HG03175 (cell line): ENCODE data around the gene TCF12.
A peak's percentile ranks its signal among the peaks of the same experiment; 100 is the strongest.

Experiments
- ATAC-seq: cut with Tn5 transposase; IDR thresholded peaks from one replicate; pipeline ENCODE4 v1.9.1; 2021; ENCODE audit warnings: mild to moderate bottlenecking, moderate library complexity; ENCODE audit not compliant: unreplicated experiment

The TCF12 gene

DNA sequence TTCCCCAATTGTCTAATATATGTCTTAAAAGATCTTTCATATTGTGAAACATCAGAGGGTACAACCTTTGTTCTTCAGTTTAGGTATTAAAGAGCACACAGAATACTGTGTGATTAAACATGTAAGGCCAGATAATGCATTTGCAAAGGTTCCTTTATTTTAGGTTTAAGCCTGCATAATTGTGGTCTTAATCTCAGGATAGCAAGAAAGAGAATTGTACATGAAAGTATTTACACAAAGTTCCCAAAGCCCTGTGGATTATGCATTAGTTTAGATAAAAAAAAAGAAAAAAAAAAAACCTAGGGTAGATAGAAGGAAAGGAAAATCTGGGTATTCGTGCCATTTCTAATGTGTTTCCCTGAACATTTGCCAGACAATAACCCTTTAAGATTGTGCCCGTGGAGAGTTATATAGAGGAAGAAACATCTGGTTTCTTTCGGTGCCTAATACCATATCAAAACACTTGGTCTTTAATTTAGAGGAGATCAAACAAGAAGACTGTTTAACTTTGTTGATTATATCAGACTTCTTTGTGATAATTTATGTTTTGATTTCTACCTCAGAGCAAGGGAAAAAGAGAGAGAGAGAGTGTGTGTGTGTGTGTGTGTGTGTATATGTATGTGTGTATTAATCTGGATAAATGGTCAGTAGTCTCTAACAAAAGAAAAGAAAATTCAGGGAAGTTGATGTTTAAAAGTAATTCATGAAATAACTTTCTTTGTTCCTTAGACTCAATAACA lies 318.3 kb downstream of the TCF12 start:
- ATAC-seq = no peak

DNA sequence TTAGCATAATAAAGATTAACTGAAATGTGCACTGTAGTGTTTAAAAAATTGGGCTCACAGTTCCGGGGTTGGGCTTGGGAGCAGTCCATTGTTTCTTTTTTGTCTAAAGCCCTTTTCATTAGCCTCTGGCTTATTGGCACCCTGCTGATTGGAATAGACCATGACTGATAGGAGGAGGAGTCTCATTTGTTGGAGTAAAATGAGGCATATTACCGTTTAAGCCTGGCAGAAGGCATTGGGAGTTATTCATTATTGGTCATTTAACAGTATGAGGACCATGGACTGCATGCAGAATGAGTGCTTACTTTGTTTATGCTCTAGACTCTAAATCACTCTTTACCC lies 318.8 kb downstream of the TCF12 start:
- no peak for ATAC-seq

DNA sequence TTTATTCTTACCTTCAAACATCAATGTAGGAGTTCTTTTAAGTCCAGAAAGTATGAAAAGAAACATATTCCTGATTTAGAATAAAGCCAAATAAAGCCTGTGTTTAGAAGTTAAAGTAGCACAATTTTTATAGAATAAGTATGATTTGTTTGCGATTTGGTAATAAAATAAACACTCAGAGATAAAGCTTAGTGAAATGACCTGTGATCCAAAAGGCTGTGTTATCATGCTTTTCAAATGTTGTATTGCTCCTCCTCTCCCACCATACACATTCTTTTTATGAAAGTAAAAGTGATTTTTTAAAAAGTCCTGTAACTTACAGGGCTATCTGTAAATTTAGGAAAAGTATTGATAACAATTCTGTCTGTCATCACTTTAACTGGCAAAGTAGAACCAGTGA lies 319.2 kb downstream of the TCF12 start:
- no peak for ATAC-seq

DNA sequence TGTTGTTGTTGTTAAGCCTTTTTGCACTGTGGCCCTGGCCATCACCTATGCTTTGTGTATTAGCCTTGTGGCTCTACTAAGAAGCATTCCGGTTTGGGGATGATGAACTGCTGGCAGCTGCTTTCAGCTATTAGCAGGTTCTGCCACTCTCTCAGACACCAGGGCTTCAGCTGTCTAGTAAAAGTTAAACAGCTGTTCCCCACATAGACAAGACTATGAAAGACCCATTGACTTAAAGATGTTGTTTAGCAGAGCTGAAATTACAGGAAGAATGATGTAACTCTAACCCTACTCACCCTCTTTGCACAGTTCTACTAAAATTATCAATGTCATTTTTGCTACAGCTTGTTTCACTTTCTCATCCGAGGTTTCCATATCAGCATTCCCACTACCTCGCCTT lies 326.7 kb downstream of the TCF12 start:
- ATAC-seq = no peak

DNA sequence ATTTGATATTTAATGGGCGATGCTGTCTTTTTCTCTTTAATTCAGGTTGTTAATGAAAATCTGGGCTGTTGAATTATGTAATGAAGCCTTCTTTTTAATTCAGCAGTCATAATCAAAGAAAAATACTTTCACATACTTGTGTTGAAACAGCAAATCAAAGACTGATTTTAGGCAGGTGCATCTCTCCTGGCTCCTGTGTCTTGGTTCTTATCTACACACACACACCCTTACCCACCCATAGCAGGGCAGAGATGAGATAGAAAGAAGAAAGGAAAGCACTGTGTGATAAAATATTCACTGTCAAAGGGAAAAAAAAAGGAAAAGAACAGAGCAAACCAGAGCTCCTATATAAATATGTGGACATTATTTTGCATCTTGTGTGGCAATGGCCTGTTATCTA lies 327.3 kb downstream of the TCF12 start:
- no peak for ATAC-seq

DNA sequence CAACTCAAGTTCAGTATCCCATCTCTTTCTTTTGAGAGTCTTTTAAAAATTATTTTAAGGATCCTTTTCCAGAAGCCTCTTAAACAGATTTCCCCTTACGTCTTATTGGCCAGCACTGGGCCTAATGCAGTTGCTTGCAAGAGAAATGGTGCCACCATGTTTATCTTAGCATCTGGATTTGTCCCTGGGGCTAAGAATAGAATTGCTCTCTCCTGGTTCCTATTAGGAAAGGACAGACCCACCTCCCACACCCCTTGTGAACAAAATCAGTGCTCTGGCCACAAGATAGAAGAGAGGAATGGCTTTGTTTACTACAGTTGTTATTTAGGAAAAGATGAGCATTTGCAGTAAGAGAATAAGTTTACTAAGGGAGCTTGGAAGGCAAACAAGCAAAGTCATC lies 329.6 kb downstream of the TCF12 start:
- no peak for ATAC-seq

DNA sequence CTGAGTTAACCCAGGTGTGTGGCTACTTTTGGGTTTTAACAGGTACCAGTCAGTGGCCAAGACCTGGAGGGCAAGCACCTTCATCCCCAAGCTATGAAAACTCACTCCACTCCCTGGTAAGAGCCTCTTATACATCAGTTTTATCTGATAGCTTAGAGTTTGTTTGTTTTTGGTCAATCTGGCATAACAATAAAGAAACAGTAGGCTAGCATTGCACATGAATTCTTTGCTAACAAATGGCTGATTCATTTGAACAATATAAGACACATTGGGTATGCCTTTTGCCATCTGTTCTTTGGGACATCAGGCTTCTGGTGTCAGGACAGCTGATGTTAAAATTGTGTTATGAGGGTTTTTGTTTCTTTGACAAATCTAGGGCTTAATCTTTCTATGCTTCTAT lies 332.9 kb downstream of the TCF12 start:
- ATAC-seq = no peak

DNA sequence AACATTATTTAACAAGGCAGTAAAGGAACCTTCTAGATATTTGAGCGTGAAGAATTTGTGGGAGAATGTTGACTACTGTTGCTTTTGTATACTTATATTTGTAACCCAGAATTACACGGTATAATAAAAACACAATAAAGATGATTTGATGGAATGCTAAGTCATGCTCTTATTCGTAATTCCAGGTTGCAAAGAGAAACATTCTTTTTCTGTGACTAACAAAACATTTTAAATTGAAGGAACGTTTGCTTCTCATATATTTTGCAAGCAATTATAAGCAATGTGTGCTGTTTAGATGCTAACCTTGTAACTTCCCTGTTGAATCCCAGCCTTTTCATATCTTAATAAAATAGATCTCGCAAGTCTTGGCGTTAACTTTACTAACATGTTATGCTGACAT lies 333.5 kb downstream of the TCF12 start:
- no peak for ATAC-seq

DNA sequence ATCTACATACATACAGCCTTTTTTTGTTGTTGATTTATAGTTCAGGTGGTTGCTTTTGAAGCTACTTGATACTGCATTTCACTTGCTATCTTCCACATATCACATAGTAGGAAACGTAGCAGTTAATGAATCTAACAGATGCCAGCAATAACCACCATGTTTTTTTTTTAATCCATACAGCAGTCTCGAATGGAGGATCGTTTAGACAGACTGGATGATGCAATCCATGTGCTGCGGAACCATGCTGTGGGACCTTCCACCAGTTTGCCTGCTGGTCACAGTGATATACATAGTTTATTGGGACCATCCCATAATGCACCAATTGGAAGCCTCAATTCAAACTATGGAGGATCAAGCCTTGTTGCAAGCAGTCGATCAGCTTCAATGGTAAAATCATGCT lies 334.6 kb downstream of the TCF12 start:
- ATAC-seq = no peak

DNA sequence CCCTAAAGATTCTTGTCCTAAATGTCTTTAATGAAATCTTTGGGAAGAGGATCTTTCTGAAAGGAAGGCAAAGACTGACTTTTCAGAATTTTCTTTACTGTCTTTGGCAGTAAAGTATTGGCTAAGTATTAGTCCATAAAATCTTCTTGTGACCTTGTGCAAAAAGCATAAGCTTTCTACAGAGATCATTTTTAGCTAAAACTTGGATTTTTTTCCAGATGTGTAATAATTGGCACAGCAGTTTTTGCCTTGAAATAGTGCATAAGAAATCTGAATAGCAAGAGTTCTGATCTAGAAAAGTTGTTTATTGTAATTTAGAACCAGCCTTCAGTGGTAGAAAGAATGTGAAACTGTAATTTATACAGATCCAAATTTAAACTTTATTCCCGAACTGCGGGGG lies 335.1 kb downstream of the TCF12 start:
- no peak for ATAC-seq

DNA sequence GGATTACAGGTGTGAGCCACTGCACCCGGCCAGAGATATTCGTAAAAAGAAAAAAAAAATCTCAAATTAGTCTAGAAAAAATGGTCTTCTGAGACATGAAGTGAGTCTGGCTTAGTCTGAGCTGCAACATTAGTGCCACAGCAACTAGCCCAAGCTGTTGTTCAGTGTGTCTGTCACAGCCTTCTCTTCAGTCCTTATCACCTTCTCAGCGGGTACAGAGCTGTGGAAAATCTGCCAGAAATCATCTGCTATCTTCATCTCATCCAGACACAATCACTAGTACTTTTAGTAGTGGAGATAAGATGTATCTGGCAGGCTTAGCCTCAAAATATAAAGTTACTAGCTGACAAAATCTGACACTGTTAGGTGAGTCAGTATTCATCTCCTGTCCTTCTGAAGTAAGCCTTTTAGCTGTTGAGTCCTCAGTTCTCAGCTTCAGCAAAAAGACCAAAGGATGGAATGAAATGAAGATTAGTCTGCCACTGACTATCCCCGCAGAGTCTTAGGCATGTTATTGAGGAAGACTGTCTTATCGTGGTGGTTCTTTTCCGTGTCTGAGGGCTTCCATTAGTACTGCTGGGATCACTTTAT lies 337.4 kb downstream of the TCF12 start:
- no peak for ATAC-seq

DNA sequence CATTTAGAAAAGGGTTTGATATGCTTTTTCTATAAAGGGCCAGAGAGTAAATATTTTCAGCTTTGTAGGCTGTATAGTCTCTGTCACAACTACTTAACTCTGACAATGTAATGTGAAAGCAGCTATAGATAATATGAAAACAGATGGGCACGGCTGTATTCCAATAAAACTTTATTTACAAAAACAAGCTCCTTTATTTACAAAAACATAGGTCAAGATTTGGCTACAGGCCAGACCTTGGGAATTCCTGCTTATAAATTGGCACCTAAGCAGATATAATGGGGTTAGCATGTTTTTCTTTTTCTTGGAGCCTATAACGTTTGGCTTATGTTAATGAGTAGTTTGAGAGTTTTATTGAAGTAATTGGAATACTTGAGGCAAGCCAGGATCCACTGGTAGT lies 338.5 kb downstream of the TCF12 start:
- ATAC-seq = no peak

DNA sequence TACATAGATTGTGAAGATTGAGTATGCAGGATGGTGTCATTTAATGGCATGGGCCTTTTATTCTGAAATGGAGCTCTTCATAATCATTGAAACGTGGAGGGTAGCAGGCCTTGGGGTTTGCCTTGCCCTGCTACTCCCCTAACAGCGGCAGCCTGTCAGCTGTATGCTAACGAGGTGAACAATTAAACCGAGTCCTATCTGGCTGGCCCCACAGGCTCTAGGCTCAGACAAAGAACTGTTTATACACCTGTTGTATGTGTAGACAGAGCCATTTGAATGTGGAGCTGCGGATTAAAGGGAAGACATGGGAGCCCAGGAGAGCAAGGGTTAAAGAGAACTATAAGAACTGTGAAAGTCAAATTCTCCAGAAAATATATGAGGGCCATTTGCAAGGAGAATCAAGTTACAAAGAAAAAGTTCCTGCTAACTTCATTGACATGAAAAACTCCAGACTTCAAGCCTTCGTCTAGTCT lies 341.2 kb downstream of the TCF12 start:
- no peak for ATAC-seq

DNA sequence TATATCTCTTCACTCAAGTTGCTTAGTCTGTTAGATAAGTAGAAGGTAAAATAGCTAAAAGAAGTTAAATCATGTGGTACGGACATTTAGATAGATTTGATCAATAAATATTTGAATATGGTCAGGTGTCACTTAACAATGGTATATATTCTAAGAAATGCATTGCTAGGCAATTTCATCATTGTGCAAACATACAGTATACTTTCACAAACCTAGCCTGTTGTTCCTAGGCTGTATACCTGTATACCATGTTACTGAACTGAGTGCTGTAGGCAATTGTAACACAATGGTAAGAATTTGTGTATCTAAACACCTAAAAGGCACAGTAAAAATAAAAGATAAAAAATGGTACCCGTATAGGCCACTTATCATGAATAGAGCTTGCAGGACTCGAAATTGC lies 345.1 kb downstream of the TCF12 start:
- no peak for ATAC-seq

DNA sequence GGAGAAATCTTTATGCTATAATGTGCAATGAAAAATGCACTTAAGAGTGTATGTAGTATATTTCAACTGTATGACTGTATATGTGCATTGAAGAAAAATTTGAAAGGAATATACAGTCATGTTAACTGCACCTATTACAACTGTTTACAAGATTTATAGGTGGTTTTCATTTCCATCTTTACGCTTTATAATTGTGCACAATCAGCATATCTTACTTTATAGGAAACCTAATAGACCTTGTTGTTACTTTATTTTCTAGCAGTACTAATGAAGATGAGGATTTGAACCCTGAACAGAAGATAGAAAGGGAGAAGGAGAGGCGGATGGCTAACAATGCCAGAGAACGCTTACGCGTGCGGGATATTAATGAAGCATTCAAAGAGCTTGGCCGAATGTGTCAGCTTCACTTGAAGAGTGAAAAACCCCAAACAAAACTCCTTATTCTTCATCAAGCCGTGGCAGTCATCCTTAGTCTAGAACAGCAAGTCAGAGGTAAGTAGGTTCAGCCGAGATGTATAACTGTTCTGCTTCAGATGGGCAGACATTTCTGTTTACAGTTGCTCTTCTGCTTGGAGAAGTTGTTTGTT lies 354.4 kb downstream of the TCF12 start:
- ATAC-seq = no peak

DNA sequence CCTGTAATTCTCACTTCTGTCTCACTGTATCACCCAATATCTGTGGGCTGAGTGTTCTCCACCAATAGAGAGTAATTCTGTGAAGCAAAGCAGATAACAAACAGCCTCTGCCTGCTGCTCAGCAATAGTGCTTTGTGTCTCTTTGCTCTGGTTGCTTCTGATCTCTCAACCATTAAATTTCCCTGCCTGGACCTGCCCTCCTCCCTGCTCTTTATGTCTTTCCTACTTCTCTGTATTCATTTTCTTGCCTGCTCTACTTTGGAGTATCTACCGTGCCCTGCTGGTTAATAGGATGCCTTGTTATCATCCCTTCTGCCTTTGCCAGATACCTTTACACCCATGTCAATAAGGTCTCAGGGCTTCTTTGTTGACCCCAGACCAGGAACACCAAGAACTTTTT lies 355.0 kb downstream of the TCF12 start:
- no peak for ATAC-seq

DNA sequence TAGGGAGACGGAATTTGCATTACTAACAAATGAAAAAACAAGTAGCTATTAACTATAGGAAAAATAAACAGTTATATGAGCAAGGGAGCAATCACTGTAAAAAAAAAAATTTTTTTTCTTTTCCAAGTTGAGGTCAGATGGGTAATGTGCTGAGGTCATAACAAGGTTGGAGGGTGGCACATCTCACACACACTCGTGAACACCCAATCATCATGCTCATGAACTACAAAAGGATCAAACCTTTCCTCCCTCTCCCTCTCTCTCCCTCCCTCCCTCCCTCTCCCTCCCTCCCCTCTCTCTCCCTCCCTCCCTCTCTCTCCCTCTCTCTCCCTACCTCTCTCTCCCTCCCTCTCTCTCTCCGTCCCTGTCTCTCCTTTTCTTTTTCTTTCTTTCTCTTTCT lies 360.0 kb downstream of the TCF12 start:
- no peak for ATAC-seq

DNA sequence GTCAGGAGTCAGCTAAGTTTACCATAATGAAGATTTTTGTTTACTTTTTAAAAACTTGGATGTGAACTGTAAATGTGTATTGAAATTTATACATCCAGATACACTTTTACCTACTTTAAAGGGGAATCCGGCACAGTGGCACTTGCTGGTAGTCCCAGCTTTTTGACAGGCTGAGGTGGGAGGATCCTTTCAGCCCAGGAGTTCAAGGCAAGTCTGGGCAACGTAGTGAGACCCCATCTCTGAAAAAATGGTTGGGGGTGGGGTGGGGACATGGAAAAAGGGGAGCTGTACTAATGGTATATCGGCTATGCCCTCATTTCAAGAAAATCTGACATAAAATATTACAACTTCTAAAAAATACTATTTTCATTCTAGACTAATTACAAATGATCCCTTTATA lies 362.0 kb downstream of the TCF12 start:
- no peak for ATAC-seq

DNA sequence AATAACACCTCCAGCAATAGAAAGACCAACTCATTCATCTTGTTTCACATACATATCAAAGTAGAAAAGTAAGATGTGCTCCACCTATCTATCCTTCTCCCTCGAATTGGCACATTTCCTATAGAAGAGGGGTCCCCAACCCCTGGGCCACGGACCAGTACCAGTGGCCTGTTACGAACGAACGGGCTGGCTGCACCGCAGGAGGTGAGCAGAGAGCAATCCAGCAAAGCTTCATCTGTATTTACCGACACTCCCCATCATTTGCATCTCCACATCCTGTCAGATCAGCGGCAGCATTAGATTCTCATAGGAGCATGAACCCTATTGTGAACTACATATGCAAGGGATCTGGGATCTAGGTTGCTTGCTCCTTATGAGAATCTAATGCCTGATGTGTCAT lies 362.9 kb downstream of the TCF12 start:
- ATAC-seq = peak; percentile 48

DNA sequence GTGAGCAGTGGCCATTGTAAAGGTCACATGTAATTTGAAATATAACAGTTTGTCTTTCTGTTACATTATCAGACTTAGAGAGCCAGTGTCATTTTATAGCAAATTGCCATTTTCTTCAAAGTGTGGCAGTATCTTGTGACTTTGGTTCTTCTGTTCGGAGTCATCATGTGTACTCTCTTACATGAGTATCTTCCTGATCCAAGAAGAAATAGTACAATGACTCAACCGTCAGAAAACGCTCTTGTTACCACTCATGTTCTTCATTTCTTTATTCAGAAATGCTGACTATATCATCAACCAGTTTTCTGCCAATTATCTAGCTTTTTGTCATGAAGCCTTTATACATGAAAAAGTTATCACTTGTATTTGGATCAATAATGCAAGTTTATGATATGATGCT lies 364.2 kb downstream of the TCF12 start:
- no peak for ATAC-seq

DNA sequence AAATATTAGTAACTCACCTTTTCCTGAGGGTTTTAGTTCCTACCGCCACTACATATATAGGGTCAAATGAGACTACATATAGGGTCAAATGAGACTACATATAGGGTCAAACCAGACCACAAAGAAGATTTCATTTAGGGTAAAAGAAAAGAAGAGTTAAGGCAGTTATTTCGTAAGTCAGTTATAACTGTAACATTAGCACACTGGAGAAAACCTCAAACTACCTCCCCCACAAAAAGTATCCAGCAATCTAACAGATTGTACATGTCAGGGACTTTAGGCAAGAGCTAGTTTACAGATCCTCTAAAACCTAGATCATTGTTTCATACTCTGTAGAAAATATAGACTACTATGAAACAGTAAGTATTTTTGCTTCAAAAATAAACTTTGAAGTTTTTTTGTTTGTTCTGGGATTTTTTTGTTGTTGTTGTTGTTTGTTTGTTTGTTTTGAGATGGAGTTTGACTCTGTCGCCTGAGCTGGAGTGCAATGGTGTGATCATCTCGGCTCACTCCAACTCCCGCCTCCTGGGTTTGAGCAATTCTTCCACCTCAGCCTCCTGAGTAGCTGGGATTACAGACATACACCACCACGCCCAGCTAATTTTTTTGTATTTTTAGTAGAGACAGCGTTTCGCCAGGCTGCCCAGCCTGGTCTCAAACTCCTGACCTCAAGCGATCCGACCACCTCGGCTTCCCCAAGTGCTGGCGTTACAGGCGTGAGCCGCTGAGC lies 365.5 kb downstream of the TCF12 start:
- ATAC-seq = no peak

DNA sequence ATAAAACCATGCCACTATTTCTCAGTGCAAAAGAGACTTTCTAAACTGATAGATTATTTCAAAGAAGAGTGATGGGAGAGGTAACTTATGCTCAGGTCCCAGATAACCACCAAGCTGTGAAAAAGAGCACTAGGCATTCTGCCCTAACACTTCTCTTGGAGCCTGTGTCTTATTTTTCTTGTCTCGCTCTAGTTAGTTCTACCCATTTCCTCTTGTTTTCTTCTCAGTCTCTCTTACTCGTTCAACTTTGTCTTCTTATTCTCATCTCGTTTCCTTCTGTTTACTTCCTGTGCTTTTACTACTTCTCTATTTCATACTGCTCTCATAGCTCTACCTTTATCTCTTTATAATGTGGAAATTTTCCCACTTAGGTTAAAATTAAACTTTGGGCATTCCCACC lies 366.1 kb downstream of the TCF12 start:
- ATAC-seq = peak; percentile 67
